DOHH2 (cell line): Measurements from ENCODE around the gene HSPB9.

Source experiments
- EZH2phosphoT487 ChIP-seq: fragments of 200-600 bp; sonication (generic); IDR thresholded peaks from 2 replicates; pipeline ENCODE4 v1.6.1; 2017; ENCODE audit warnings: borderline replicate concordance, mild to moderate bottlenecking, antibody characterized with exemption, low read length, moderate library complexity, mixed read lengths
- TF ChIP-seq, protein P1 (sequence below): fragments of 200-600 bp; sonication (generic); IDR thresholded peaks from one replicate; pipeline ENCODE4 v1.5.1; 2014; ENCODE audit warnings: antibody characterized with exemption, mild to moderate bottlenecking, low read depth, low read length; ENCODE audit not compliant: poor library complexity, severe bottlenecking

DNA sequence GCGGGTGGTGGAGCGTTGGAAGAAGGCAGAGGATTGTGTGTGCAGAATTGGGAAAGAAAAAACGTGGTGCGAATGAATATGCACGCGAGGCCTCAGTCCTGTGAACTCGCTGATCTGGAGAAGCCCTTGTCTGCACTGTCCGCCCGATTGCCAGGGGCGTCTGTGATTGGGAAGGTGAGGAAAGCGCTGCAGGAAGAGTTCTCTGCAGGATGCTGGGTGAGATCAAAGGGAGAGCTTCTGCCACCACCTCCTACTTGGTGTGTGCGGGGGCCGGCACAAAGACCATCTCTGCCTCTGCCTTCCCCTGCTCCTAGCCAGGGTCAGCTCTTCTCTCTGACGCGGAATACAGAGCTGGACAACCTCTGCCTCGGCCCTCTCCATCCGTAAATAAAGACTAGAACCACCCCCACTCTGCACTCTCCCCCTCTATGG, 33.0 kb downstream of the HSPB9 start:
- TF ChIP-seq, protein P1, sequence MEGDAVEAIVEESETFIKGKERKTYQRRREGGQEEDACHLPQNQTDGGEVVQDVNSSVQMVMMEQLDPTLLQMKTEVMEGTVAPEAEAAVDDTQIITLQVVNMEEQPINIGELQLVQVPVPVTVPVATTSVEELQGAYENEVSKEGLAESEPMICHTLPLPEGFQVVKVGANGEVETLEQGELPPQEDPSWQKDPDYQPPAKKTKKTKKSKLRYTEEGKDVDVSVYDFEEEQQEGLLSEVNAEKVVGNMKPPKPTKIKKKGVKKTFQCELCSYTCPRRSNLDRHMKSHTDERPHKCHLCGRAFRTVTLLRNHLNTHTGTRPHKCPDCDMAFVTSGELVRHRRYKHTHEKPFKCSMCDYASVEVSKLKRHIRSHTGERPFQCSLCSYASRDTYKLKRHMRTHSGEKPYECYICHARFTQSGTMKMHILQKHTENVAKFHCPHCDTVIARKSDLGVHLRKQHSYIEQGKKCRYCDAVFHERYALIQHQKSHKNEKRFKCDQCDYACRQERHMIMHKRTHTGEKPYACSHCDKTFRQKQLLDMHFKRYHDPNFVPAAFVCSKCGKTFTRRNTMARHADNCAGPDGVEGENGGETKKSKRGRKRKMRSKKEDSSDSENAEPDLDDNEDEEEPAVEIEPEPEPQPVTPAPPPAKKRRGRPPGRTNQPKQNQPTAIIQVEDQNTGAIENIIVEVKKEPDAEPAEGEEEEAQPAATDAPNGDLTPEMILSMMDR: no peak
- no peak for TF ChIP-seq EZH2phosphoT487
